Cerebellar cortex (tissue), 1 donor: ENCODE measurements around the gene DDTL.
"Not testable (repeated sequence)": the region's sequence is repeated elsewhere in the genome, so short reads cannot be mapped to it uniquely, and the experiment has no call there.

ENCODE experiments used
- DNase-seq: peaks from one replicate; pipeline ENCODE4 v3.0.0-alpha.2; 2015; ENCODE audit warnings: low spot score

Gene DDTL

GRCh38 chr22:23966568-23966967 is at the start of gene DDTL:
Gene DDTL (plus strand): TSS chr22:23966888. CDS start chr22:23966915, 27 bp downstream.
- not testable (repeated sequence) for DNase-seq

GRCh38 chr22:23920267-23920611 is 46.4 kb upstream of the DDTL start:
- DNase-seq: not testable (repeated sequence)

DNA sequence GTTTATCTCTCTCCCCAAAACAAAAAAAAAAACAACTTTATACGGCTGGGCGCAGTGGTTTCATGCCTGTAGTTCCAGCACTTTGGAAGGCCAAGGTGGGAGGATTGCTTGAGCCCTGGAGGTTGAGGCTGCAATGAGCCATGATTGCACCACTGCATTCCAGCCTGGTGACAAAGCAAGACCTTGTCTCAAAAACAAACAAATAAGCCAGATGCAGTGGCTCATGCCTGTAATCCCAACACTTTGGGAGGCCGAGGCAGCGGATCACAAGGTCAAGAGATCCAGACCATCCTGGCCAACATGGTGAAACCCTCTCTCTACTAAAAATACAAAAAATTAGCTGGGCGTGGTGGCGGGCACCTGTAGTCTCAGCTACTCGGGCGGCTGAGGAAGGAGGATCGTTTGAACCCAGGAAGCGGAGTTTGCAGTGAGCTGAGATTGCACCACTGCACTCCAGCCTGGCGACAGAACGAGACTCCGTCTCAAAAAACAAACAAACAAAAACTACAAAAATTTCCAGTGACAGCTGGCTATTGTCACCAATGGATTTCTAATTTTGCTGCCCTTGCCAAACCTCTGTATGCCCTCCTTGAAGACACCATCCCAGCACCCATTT is 45.0 kb upstream of the DDTL start:
- not testable (repeated sequence) for DNase-seq

DNA sequence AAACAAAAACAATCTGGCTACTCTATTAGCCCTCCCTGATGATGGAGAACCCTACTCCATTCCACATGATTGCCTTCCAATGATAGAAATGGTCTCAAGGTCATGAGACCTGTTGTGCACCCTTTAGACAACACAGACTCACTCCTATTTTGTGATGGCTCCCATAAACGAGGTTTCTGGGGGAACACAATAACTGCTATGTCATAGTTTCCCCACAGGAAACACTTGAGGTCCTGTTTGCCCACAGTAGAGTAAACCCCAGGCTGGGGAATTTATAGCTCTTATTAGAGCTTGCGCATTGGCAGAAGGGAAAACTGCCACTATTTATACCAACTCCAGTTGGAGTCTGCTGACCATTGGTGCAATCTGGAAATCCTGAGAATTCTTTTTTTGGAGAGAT is 43.8 kb upstream of the DDTL start:
- DNase-seq: no peak

GRCh38 chr22:23925020-23925606 is 41.6 kb upstream of the DDTL start:
- DNase-seq: no peak

DNA sequence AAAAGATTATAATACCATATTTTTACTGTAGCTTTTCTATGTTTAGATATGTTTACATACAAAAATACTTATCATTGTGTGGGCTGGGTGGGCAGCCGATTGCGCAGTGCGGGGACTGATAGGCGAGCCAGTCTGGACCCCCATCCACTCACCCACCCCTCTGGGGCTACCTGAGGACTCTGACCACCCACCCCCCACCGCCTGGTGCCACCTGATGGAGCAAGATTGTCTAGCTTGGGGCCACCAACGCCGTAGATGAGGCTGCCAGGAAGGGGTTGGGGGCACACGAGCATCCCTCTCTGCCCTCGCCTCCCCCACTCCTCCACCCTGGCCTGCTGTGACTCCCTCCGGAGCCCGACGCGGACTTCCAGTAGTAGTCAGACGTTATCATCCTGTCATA is 40.1 kb upstream of the DDTL start:
- DNase-seq: no peak

DNA sequence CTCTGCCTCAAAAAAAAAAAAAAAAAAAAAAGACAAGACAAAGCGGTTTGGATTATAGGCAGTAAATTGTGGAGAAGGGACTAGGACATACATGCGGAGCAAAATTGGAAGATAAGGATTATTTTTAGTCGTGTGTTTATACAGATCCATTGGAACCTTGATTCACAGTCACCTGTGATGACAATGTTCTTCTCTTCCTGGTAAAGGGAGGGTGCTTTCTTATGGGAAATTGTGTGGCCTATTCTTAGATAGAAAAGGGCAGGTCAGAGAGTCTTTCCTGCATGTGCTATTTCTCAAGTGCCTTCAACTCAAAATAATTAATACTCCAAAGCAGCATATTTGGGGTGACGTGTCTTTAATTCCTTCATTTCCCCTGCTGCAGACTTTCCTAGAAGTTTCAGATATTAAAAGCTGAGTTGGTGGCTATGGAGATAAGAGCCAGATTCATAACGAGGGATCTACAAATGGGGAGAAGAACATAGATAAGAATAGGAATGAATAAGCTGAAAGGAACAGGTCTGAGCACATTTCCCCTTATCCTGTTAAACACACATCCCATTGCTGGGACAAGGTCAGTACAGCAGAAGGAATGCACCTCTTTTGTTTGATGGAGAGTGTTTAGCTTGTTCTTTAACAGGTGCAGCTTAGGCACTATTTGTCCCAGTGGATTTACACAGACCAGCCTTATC is 28.2 kb upstream of the DDTL start:
- DNase-seq: no peak

GRCh38 chr22:23939017-23939357 is 27.7 kb upstream of the DDTL start:
- DNase-seq: no peak

DNA sequence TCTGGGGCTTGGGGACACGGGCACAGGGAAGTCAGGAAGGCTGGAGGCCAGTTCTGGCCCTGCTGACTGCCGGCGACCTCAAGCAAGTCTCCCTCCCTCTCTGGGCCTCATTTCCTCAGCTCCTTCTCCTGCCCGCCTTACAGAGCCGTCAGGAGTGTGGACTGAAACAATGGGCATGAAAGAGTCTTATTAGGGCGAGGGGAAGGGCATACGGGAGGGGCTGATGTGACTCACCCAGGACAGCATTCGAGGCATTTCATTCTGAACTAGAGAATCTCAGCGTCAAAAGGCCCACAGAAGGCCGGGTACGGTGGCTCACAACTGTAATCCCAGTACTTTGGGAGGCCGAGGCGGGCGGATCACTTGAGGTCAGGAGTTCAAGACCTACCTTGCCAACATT is 26.5 kb upstream of the DDTL start:
- DNase-seq: not testable (repeated sequence)

DNA sequence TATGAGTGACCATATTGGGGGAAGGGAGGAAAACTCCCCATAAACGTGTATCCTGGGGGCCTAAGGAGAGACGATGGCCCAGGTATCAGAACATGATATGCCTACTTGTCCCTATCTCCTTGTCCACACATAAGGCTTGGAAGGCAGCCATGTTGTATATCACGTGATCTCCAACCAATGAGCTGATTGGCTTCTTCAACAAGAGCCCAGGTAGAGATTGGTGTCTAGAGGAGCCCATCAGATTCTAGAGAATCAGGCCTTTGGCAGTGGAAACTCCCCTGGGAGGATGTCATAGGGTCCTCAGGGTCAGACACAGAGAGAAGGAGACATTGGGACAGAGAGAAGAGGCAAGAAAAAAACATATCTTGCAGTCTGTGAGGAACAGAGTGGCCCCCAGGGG is 19.3 kb upstream of the DDTL start:
- DNase-seq: not testable (repeated sequence)

DNA sequence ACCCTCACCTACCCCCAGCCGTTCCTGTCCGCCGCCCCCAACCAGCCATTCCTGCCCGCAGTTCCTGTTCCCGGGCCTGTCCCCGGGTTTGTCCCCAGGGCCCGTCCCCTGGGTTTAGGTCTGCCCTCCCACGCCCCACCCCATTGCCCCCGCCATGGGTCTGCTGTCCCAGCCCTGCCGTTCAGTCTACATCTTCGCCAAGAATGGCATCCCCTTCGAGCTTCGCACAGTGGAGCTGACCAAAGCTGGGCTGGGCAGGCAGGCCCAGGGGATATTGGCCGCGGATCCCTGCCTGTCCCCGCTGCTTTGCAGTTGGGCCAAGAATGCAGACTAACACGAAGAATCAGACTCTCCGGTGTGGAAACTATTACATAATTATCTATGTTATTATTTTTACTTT is 16.9 kb upstream of the DDTL start:
- DNase-seq: not testable (repeated sequence)

DNA sequence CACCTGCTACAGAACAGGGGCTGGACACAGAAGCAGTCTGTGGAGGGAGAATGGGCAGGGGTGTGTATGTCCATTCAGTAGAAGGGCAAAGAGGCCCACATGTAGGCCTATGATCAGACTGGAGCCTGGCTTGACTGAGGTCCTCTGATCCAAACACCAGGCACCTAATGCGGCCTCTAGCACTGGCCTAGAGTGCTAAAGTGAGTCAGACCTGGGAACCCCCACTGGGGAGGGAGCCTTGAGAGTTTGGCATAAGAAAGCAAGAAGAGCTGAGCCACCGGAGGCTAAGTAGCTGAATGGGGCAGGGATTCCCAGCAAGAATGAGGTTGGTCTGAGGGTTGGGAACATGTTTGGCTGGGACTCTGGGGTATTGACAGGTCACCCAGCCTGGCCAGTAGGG is 15.3 kb upstream of the DDTL start:
- not testable (repeated sequence) for DNase-seq

DNA sequence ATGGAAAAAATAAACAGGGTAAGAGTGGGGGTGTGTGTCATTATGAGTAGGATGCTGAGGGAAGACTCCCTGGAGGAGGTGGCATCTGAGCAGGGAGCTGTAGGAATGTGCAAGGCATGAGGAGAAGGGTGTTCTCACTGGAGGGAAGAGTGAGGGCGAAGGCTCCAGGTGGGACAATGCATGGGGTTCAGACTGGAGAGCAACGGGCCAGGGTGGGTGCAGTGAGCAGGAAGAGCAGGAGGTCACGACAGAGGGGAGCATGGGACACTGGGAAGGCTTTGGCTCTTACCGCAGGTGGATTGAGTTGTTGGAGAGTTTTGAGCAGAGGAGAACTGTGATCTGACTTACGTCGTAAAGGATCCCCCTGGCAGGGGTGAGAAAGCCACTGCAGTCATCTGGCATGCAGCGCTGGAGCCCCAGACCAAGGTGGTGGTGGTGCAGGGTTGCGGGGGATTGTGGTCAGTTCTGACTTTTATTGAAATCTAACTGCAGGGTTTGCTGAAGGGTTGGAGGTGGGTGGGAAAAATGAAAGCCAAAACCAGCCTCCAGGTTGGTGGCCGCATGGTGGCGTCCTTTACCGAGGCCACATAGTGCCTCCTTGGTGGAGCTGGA is 13.8 kb upstream of the DDTL start:
- DNase-seq: not testable (repeated sequence)

- DNase-seq: not testable (repeated sequence)
Observed at GRCh38 chr22:23953485-23953884, 13.2 kb upstream of the DDTL start.

DNA sequence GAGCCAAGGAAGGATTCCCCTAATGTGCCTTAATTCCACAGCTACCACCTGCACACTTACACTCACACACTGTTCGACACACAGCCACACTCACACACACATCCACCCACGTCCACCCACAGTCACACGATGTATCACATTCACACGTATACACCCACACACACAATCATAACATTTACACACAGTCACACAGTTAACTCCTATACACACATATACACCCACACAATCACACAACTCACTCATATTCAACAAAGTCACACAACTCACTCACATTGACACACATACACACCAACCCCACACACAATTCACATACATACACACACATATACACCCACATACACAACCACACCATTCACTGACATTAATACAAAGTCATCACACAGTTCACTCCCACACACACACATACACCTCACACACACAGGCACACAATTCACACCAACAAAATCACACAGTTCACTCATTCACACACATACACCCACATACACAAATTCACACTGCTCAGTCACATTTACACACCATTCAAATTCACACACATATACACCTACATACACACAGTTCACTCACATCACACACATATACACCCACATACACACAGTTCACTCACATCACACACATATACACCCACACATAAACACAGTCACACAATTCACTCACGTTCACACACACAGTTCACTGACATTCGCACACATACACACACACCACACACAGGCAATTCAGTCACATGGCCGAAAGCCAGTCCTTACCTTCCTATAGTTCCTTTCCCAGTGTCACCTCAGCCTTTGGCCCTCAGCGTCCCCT is 12.3 kb upstream of the DDTL start:
- DNase-seq: not testable (repeated sequence)

DNA sequence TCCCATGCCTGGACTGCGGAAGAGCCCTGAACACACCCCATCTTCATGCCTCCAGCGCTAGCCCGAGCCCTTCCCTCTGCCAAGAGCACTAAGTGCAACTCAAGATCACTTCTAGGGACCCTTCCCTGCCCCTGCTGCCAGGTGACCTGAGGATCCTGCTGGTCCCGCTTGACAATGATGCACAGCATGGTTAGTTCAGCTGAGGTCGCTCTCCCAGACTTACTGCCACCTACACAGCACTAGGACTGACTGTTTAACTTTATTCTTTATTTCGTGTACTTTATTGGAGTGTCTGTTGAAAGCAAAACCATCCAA is 11.7 kb upstream of the DDTL start:
- not testable (repeated sequence) for DNase-seq

DNA sequence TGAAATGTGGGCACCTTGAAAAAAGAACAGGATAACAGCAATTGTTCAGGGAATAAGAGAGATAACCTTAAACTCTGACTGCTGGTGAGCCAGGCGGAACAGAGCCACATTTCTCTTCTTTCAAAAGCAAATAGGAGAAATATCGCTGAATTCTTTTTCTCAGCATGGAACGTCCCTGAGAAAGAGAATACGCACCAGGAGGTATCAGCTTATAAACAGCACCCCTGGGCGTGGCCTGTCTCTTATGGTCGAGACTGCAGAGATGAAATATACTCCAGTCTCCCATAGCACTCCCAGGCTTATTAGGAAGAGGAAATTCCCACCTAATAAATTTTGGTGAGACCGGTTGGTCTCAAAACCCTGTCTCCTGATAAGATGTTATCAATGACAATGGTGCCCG is 10.8 kb upstream of the DDTL start:
- not testable (repeated sequence) for DNase-seq

DNA sequence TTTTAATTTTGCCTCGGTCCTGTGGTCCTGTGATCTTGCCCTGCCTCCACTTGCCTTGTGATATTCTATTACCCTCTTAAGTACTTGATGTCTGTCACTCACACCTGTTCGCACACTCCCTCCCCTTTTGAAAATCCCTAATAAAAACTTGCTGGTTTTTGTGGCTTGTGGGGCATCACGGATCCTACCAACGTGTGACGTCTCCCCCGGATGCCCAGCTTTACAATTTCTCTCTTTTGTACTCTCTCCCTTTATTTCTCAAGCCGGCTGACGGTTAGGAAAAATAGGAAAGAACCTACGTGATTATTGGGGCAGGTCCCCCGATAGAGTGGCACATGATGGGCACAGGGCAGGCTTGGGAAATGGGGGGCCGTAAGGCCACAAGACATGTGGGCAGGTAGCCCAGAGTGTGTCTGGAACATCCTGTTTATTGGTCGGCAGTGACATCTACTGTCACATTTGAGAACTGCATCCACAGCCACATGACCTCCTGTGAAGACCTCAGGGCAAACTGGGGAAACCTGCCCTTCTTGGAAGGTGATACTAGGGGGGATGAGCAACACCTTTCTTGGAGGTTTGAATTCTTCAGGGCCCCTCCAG is 10.3 kb upstream of the DDTL start:
- DNase-seq: peak; percentile 80

DNA sequence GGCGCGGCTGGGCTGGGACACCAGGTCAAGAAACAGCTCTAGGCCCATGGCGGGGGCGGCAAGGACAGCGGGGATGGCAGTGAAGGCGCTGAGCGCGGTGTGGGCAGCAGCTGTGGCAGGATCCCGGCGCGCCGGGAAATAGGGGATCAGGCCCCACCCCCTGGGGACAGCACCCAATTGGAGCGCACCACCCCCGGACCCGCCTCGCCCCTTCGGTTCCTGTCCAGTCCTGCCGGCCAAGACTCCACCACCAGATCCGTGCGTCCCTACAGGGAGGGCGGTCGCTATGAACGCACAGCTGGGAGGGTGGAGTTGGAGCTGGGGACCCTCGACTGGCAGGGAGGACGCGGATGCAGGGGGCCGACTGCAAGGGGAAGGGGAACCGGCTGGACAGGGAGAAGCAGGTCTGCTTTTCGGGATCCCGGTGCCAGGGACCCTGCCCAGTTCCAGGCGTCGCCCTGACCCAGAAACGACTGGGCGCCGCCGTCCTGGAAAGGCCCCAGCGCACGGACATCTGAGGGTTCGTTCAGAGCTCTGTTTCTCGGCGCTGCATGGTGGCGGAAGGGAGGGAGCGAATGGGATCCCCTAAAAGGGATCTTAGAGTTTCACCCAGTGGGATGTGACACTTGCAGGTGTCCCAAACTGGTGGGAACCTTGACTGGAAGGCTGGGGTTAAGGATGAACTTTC is 5.5 kb upstream of the DDTL start, which contains the start of gene GSTT2B:
TSS of gene GSTT2B (minus strand) at position 112 of the 688 bp plus-strand sequence. CDS start at position 48, 64 bp downstream.
- DNase-seq: not testable (repeated sequence)

GRCh38 chr22:23966094-23966493 is 594 bp upstream of the DDTL start:
- DNase-seq: not testable (repeated sequence)

GRCh38 chr22:23969071-23969470 is 2.4 kb downstream of the DDTL start:
- DNase-seq: no peak
